Activated T-cell treated with anti-CD3 and anti-CD28 coated beads, Interleukin-2, amount 50 U/mL, for 48 hours (primary cell): ENCODE data around the gene SLC23A1.

Experiments used
- DNase-seq, 2 experiments: peaks; one replicate each; pipeline ENCODE4 v3.0.0-alpha.2; 2020

SLC23A1 gene

DNA sequence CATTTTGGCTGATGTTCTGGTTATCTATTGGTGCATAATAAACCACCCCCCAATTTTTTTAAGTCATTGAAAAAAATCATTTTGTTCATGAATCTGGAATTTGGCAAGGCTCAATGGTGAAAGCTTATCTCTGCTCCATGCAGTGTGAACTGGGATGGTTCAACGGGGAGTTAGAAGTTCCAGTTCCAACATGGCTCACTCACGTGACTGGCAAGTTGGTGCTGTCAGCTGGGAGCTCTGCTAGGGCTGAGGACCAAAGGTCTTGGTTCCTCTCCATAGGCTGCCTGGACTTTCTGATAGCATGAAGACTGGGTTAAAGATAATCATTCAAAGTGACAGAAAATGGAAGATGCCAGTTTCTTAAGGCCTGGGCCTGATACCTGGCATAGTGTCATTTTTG, 23.9 kb upstream of the SLC23A1 start:
- no peak for DNase-seq

DNA sequence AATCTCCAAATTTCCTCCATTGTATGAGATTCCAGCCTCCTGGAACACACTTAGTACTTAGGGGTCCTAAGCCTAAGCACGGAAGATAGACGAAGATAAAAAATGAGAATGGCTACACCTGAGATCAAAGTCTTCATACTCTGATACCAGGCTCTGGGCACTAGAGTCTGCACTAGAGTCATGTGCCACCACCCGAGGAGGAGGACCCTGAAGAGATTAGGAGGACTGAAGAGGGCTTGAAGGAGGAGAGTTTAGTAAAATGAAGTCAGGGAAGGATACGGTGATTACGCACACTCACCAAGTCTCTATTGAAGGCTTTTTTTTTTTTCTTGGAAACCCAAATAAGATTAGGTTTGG, 21.4 kb upstream of the SLC23A1 start:
- no peak for DNase-seq

DNA sequence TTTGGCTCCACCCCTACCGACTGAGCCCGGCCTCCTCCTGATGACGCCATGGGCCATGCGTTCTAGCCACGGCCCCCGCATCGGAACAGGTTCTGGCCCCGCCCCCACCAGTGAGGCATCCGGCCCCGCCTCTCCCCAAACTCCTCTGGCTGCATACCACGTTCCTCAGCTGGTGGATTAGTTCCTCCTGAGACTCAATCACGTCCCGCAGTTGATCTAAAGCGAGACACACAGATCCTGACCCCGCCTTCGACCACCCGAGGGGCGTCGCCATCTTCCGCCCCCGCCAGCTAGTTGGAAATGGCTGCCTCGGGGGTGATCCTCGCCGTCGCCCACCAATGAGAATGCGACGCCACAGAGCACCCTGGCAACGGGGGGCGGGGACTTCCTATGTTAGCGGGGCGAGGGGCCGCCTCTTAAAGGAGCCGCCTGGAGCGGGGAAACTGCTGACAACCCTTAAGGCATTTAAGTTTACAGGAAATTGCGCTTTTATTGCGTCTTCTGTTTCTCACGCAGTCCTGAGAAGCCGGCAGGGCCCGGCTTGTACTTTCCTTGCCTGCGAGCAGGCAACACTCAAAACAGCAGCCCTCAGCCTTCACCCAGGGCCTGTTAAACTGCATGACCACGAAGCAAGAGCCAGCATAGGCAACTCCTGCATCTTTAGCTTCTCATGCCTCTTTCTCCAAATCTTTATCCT, 20.8 kb upstream of the SLC23A1 start, which contains the start of gene SPATA24:
TSS of gene SPATA24 (minus strand) at position 303 of the 697 bp plus-strand sequence. CDS start at position 274, 29 bp downstream.
- peak; percentile 99 for DNase-seq

DNA sequence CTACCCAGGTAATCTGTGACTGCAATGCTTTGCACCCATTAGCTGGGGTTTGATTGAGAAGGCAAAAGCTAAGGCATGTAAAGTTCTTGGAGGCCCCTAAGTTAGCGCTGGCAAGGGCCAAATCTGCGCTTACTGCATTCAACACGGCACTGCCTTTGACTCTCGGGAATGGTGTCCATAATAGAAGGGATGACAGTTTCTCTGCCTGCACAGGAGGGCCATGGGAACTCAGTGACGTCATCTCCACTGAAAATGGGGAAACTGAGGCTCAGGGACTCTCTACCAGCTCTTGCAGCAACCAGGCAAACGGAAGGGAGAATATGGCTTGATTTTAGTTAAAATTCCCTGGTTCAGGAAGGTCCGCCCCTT, 20.3 kb upstream of the SLC23A1 start:
- DNase-seq: no peak

DNA sequence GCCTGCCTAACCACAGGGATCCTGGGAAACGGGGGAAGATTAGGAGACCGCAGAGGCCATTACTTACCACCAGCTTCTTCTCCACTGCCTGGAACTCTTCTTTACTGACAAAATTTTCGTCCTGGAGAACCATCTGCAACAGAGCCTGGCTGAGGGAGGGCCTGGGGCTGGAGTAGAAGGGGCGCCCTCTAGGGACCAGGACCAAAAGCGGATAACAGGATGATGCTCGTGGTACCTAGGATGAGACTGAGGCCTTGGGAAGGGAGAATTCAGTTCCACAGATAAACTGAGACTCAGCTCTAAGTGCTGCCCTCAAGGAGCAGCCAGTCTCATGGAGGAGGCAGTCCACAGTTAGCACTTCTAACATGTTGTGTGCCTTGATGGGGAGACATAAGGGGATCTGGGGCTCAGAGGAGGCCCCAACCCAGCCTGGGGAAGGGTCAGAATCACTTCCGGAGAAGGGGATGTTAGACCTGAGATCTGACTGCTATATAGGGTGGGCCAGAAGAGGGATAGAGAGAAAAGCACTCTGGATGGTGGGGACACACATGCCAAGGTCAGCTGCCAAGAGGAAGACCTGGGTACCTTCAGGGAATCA, 19.6 kb upstream of the SLC23A1 start:
- DNase-seq: peak in 1 of 2 experiments; percentile 57

DNA sequence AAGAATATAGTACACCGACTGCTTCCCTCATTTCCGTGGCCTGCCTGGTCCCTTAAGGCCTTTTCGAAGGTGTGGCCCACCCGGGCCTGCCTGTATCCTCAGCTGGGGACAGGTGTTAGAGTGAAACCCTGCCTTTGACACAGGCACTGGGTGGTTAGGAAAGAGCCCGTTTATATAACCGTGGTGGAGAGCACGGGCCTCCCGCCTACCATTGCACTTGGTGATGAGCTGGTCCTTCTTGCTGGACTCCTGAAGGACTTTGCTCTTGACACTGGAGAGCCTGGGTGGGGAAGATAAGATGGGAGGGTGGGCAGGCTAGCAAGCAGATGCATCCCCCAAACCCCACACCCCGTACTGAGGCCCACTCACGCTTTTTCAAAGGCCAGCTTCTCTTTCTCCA, 18.4 kb upstream of the SLC23A1 start:
- no peak for DNase-seq

DNA sequence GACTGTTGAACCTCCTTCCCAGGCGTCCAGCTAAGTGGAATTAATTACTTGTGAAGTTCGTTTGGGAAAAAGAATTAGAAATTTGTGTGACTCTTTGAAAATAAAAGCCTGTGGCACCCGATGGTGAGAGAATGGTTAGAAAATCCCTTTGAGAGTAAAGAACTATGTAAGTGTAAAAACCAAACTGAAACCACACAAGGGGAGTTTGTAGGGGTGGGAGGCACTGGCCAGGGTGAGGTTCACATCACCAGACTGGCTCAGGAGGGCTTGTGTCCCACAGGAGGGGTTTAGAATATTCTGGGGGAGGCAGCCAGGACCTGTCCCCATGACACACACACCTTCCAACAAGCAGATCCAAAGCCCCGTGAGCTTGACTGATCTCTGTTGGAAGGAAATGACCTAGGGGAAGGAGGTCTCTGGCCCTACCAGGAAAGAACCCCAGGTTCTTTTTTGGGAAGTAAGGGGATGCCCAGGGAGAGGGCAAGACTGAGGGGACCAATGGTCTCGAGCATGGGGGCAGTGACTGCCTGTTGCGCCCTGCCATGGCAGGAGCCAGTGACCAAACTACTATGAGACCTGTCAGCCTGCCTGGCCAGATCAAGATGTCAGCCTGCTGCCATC, 16.5 kb upstream of the SLC23A1 start:
- no peak for DNase-seq

DNA sequence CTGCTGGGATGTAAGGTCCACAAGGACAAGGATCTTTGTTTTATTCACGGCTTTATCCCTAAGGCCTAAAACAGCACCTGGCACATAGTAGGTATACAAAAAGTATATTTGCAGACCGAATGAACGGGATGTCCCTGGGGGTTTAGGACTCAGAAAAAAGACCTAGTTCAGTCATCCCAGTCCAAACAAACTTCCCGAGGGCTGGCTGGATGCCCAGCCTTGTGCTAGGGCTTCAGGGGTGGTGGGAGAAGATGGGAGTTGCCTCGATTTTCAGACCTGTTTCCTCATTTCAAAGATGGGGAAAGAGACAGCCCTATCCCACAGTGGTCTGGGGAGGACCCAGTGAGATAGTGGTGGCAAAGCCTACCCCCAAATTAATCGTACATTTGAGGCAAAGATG, 14.8 kb upstream of the SLC23A1 start:
- no peak for DNase-seq

DNA sequence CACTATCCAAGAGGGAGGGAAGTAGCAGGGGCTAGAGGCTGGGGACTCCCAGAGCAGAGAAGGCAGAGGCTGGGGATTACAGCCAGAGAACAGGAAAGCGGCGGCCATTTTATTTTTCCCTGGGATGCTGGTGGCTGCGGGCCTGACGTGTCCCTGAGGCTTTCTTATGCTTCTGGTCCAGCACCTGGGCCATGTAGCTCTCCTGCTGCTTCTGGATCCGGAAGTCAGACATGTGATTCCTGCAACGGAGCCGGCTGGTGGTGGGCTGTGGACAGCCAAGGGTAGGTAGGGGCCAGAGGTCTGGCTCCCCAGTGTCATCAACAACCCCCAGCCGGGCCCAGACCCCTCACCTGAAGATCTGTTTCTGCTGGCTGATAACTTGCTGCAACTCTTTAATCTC, 13.6 kb upstream of the SLC23A1 start:
- DNase-seq: no peak

DNA sequence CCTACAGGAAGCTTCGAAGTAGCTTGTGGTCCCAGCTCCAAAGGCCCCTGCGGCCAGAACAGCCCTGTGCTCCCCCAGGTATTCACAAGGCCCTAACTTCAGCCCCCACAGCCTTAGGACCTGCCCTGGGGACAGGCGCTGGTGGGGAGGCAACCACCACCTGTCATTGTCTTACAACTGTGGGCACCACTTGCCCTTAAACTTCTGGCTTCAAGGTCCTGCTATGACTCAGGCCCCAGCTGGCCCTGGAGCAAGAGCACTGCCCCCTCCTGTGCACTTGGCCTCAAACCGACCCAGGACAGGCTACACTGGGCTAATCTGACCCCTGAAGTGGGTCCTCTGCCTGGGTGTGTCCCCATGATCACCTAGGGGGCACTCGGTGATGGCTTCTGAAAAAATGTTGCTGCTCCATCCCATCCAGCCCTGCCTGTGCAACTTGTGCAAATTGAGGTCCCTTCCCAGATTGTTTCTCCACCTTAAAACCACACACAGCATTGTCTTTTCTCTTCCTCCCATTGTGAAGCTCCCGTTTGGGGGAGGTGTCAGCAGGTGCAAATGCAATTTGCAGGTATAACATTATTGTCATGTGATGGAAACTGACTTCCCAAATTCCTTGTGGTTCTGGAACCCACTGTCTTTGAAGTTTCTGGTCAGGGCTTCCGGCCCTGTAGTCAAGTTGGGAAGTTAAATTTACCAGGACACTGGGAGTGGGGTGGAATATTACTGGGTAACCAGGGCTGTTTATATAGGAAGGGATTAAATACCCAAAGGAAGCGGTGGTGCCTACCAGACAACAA, 12.9 kb upstream of the SLC23A1 start:
- DNase-seq: no peak

DNA sequence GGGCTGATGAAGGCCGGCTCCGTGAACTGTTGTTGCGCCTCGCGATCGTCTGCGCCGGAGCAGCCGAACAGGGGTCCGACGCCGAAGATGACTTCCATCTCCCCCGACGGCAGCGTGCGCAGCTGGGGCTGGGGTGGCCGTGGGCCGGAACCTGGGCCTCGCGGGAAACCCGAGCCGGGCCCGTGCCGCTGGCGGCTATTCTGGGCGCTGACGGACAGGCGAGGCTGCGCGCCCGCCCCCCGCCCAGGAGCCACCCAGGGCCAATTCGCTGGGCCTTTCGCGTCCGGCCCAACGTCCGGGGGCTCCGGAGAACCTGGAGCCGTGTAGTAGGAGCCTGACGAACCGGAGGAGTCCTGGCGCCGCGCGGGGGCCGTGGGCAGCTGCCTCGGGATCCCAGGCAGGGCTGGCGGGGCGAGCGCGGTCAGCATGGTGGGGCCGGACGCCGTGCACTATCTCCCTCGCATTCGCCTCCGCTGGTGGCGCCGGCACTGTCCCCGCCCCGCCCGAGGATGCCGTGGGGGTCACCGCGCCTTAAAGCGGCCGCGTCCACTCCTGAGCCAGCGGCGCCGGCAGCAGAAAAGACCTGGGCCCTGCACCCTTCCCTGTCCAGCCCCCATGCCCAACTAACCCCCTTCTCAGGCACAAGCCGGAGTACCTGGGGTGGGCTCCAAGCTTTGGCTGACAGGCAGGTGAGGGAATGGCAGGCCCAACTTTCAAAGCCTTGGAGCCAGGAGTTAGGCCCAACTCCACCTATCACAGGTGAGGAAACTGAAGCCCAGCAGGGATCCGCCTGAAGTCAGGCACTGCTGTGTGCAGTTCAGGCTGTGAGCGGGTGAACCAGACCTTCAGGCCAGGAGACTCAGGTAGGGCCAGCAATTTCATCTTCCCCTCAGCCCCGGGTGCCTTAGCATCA, 11.8 kb upstream of the SLC23A1 start, which contains the start of gene PROB1:
TSS of gene PROB1 (minus strand) at position 451 of the 913 bp plus-strand sequence. CDS start at position 428, 23 bp downstream.
- no peak for DNase-seq

DNA sequence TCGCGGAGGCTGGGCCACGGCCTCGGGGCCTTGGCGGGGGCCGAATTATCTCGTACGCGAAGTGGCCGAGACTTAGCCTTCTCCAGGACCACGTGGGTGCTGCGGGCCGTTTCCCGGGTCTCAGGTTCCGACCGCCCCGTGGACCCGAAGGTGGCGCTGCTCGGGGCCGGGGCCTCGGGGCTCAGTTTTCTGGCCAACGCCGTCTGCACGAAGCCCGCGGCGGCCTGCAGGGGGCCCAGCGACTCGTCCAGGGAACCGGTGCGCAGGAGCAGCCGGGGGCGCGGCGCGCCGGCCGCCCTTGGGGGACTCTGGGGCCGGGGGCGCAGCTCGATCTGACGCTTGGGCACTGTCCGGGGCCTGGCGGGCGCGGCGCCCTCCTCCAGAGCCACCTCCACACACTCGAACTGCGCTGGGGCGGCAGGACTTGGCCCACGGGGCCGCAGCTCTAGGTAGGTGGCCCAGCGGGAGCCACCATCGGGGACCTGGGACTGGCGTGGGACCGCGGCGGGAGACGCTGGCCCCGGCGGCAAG, 11.1 kb upstream of the SLC23A1 start:
- DNase-seq: peak; percentile 83 to 86

DNA sequence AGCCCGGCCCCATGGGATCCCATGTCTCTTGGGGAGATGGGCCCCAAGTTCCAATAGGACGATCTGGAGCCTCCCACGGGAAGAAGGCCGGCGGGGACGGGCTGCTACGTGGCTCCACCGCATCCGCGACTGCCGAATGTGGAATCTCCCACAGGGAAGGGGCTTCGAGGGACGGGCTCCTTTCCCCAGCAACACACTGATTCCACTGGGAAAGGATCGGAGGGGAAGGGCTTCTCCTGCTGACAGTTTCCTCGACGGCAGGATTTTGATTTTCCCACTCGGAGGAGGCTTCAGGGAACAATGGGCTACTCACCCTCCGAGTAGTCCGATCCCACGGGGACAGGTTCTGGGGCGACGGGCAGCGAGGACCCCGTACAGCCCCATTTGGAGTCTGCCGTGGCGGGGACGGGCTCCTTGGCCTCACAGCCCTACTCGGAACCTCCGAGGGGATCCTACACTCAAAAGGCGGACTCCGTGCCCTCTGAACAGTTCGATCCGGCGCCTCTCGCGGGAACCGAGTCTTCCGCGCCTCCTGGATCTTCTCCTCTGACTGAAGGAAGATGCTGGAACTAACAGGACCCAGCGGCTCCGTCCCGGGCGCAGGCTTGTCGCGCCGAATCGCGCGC, 10.5 kb upstream of the SLC23A1 start:
- DNase-seq: no peak

DNA sequence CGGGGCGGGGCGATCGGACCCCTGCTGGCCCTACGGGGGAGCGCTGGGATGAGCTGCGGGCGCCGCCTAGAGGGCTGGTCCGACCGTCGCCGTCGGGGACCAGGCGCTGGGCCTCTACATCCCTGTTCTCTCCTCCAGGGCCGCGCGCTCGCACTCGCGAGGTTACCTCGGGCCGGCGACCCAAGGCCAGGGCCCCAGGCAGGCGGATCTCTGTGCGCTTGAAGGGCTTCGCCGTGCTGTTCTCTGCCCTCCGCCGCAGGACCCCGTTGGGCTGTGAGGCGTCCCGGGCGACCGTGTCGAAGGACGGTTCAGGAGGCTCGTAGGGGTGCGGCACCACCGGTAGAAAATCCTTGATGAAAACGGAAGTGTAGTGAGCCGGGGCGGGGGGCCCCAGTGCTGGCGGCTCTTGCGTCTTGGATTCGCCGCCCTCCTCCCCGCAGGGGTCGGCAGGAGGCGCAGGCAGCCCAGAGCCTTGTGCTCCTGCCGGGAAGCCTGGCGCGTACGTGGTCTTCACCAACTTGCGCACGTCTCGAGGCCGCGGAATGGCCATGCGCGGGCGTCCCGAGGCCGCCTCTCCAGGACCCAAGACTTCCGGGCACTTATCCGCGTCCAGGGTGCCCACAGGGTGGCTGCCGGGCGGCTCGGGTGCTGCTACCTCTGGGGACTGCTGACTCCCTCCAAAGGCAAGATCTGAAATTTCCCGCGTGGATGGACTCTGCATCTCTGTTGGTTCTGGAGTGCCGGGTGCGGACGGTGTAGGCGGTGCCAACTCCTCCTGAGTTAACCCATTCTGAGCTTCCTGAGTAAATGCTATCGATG, 9.8 kb upstream of the SLC23A1 start:
- DNase-seq: peak; percentile 91 to 95

DNA sequence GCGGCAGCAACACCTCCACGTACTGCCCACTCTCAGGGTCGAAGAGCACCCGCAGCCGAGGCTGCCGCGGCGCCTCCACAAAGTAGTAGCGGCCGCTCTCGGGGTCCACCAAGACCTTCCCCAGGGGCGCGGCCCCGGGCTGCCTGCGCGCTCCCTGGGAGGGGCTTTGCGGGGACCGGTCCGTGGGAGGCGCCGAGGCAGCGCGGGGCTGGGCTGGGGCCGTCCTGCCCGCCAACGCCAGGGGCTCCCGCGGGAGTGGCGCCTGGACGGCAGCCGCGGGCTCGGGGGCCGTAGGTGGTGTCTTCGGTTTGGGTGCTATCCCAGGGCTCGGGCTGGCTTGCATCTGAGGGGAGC, 9.2 kb upstream of the SLC23A1 start:
- no peak for DNase-seq

DNA sequence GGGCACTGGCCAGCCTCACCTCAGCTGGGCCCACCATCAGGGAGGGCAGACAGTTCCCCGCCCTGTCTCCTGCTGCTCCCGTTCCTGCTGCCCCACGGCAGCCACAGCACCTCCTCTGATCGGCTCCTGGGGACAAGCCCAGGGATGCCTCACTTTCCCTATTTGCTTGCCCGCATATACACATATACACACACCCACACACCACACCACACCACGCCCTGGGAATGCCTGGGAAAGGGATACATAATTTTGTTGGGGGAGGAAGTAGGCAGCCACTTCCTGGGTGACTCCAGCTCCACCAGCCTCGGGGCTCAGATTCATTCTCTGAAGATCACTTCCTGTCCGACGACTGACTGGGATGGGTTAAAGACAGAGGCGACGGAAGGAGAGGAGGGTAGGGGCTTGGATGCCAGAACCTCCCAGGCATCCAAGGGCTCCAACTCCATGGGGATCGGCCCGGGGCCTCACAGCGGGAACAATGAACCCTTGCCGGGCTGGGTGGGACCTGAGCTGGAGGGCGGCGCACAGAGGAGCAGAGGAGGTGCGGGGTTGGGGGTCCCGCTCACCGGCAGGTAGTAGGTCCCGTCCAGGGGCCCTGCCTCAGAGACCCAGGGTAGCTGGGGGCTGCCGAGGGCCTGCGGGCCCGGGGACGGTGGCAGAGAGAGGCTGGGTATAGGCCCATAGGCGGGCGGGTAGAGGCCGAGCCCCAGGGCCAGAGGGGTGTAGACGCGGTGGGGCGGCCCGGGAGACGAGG, 8.7 kb upstream of the SLC23A1 start:
- peak; percentile 61 to 63 for DNase-seq

DNA sequence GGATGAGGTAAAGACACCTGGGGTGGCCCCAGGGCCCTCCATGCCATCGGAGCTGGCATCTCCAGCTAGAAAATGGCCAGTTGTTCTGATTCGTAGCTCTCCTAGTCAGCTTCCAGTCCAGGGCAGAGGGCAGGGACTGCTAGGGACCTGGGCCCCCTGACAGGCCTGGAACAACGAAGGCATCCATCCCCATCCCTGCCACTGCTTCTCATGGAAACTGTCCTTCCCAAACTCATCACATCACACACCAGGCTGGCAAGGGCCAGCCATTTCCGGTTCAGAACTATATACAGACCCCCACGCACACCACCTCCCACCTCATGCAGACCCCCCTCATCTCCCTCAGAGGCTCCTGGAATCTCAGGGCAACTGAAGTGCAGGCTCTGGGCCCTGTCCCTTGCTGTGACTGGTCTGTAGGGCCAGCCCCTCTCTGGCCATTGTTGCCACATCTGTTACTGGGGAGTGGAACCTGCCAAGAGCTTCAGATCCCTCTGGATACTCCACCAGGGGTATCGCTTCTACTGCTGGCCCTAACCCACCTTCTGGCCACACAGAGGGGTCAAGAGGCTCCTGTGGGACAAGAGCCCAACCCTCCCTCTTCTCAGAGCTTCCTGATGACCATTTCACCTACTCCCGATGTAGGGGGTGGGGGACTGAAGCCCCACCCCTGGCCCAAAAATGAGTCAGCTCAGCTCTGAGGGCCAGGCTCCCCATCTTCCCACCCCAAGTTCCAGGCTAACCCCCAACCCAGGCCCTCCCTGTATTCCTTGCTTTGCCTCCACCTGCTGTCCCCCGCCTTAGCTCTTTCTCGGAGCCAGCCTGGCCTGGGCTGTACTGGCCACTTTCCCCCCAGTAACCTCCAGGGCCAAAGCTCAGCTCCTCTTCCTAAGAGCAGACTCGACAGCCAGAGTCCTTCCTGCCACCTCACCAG, 7.8 kb upstream of the SLC23A1 start:
- DNase-seq: no peak

DNA sequence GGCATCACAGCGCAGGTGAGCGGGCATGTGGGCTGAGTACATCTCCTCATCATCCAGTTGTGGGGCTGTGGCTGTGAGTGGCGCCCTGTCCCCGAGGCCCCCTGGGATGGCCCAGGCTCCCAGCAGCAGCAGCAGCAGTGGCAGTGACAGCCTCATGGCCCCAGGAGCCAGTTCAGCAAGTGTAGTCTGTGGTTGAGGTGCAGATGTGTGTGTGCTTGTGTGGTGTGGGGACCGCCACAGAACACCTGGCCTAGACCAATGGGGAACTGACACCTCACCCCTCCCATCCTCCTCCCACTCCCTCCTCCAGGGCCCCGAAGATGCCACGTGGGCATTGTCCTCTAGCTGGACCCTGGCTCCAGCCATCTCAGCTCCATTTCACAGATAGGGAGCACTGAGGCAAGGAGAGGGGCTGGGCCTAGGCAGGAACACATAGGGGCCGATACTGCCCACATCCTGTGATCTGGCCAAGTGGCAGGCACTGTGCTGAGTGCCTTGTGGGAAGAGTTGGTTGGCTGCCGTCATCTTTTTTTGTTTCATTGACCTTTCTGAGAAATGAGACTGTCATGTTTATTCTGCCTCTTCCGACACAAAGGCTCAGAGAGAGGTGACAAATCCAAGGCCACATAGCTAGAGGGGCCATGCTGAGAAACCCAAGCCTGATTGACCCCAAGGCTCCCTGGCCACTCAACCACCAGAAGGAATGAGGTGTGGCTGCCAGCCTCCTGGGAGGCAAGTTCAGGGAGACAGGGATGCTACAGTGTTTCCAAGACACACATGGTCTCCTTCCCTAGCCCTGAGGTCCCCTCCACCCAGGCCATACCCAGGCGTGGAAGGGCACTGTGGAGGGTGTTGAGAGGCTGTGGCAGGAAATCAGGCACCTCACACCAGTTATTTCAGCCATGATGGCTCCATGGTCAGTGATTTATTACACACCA, 6.9 kb upstream of the SLC23A1 start, which contains the start of gene MZB1:
TSS of gene MZB1 (minus strand) at position 213 of the 938 bp plus-strand sequence. CDS start at position 156, 57 bp downstream.
- peak; percentile 83 to 84 for DNase-seq
